H1 (cell line): ENCODE results near the gene RNF123.

Experiments used
- ATF2 ChIP-seq: IDR thresholded peaks from 2 replicates; pipeline ENCODE4 v1.6.1; 2012; ENCODE audit warnings: low read length, inconsistent platforms
- CBX8 ChIP-seq: fragments of 300-800, 300-1000 bp; sonication (generic); IDR thresholded peaks from 2 replicates; pipeline ENCODE4 v1.7.1; 2016; ENCODE audit warnings: low read depth, low read length, borderline replicate concordance
- CREB1 ChIP-seq: IDR thresholded peaks from 2 replicates; pipeline ENCODE4 v1.6.1; 2012; ENCODE audit warnings: inconsistent platforms
- CTCF ChIP-seq, 3 experiments: IDR thresholded peaks; 1 replicate in 2 of 3; 2 replicates in 1 of 3; pipeline versions ENCODE4 v1.5.1 to v1.6.1; 2011; ENCODE audit warnings: low read length in 3 of 3, mild to moderate bottlenecking in 3 of 3, inconsistent platforms in 2 of 3, low read depth in 1 of 3, moderate library complexity in 1 of 3; ENCODE audit not compliant: insufficient read depth in 1 of 3; ENCODE audit errors: control extremely low read depth in 1 of 3
- POLR2A ChIP-seq, 2 experiments: IDR thresholded peaks; 1 replicate in 1 of 2; 2 replicates in 1 of 2; pipeline ENCODE4 v1.6.1; 2011; ENCODE audit warnings: low read depth in 2 of 2, low read length in 2 of 2, mild to moderate bottlenecking in 2 of 2; ENCODE audit errors: control extremely low read depth in 1 of 2
- POLR2AphosphoS5 ChIP-seq: IDR thresholded peaks from 2 replicates; pipeline ENCODE4 v1.6.1; 2011; ENCODE audit warnings: low read depth, low read length

- TF ChIP-seq POLR2AphosphoS5, result no peak
- no peak for TF ChIP-seq CTCF (IDR thresholded peaks at IDR 0.05; ENCODE audit: control extremely low read depth in 1 of 3, insufficient read depth in 1 of 3, low read depth in 1 of 3, low read length in 3 of 3)
- TF ChIP-seq CREB1, result no peak
- TF ChIP-seq POLR2A (IDR thresholded peaks at IDR 0.05; ENCODE audit: control extremely low read depth in 1 of 2, low read depth in 2 of 2, low read length in 2 of 2), result no peak
- no peak for TF ChIP-seq CBX8
- TF ChIP-seq ATF2, result no peak
Observed at GRCh38 chr3:49707113-49707480, 17.7 kb downstream of the RNF123 start.
